DND-41 (cell line): ENCODE measurements around the gene SOX8.

ENCODE experiments used
- CTCF ChIP-seq: IDR thresholded peaks from 2 replicates; pipeline ENCODE4 v1.5.1; 2012; ENCODE audit warnings: borderline replicate concordance, low read length, moderate library complexity, mild to moderate bottlenecking; ENCODE audit not compliant: poor library complexity, severe bottlenecking; ENCODE audit errors: extremely low read depth
- EZH2 ChIP-seq: IDR thresholded peaks from 3 replicates; pipeline ENCODE4 v1.6.1; 2012; ENCODE audit warnings: borderline replicate concordance, low read depth, mild to moderate bottlenecking, moderate library complexity, low read length, inconsistent platforms; ENCODE audit not compliant: severe bottlenecking

GRCh38 chr16:1019231-1020090, 37.9 kb downstream of the SOX8 start:
- no peak for TF ChIP-seq CTCF
- no peak for TF ChIP-seq EZH2
